K562 (cell line): ENCODE data around the gene CREB3L1. TPM values are rescaled to one million over a fixed set of nuclear protein-coding genes. Genes with fewer than 3 reads are reported as not detected.
A peak's percentile ranks its signal among the peaks of the same experiment; 100 is the strongest.

Source experiments
- ATAC-seq: fragments of 200-7000 bp; cut with Tn5 transposase; 3 replicates; pipeline ENCODE4 v1.9.1; 2020; ENCODE audit warnings: moderate library complexity
- BruUV-seq: library from RNA; stranded (reverse); fragments of 400-500 nt; replicated peaks from 2 replicates; lab custom pipeline; 2021; lab: Mats Ljungman, UMichigan
- CTCF ChIA-PET: fragments of 300-600 bp; formaldehyde crosslinking; extraction: SDS; loops from one replicate; lab custom pipeline; 2021; ENCODE audit warnings: low intra/inter-chr PET ratio; lab: Yijun Ruan, JAX
- POLR2A ChIA-PET: fragments of 300-600, 350-650 bp; sonication (Branson Sonifier 250); formaldehyde crosslinking; extraction: SDS; loops from one replicate; lab custom pipeline; 2021; ENCODE audit warnings: antibody characterized with exemption, inconsistent platforms; lab: Yijun Ruan, JAX
- DNase-seq, 4 experiments: peaks; one replicate each; pipeline versions ENCODE4 v3.0.0 to v3.0.0-alpha.2; 2011 to 2018; ENCODE audit warnings: low spot score in 3 of 4, mixed read lengths in 3 of 4; ENCODE audit errors: extremely low read depth in 1 of 4
- FAIRE-seq: peaks from 2 replicates; lab custom pipeline; 2011; peaks lifted over from hg19 to GRCh38; lab: Jason Lieb, UNC
- H2AFZ ChIP-seq: 2 replicates; pipeline ENCODE4 v1.6.0; 2011; ENCODE audit warnings: low read depth, low read length, control low read depth, inconsistent platforms
- H3K27ac ChIP-seq: fragments of 200-600 bp; 3 replicates; pipeline ENCODE4 v1.8.0; 2011; ENCODE audit warnings: low read depth, mild to moderate bottlenecking, control low read depth, inconsistent platforms, low read length, moderate library complexity, mixed read lengths; ENCODE audit errors: extremely low read depth
- H3K27me3 ChIP-seq, 2 experiments: fragments of 300-600 bp in 1 of 2; 2 replicates in 1 of 2; 3 replicates in 1 of 2; pipeline versions ENCODE4 v1.6.0 to v1.8.0; 2011; ENCODE audit warnings: inconsistent platforms in 2 of 2, low read length in 2 of 2, mild to moderate bottlenecking in 1 of 2, mixed read lengths in 1 of 2, moderate library complexity in 1 of 2; ENCODE audit not compliant: control insufficient read depth in 2 of 2, insufficient read depth in 2 of 2
- H3K36me3 ChIP-seq: fragments of 300-600 bp; 3 replicates; pipeline ENCODE4 v1.8.0; 2011; ENCODE audit warnings: mild to moderate bottlenecking, low read length, inconsistent platforms; ENCODE audit not compliant: control insufficient read depth, insufficient read depth
- H3K4me1 ChIP-seq, 2 experiments: fragments of 200-600 bp in 1 of 2; replicated peaks in 1 of 2; 2 replicates in 1 of 2; 3 replicates in 1 of 2; pipeline versions ENCODE4 v1.5.1 to v1.8.0; 2011; ENCODE audit warnings: inconsistent platforms in 2 of 2, low read length in 2 of 2, mild to moderate bottlenecking in 1 of 2, mixed read lengths in 1 of 2, moderate library complexity in 1 of 2; ENCODE audit not compliant: control insufficient read depth in 2 of 2, insufficient read depth in 2 of 2
- H3K4me2 ChIP-seq: 2 replicates; pipeline ENCODE4 v1.6.1; 2011; ENCODE audit warnings: low read length, control low read depth, inconsistent platforms, mixed read lengths; ENCODE audit not compliant: insufficient read depth
- H3K4me3 ChIP-seq: fragments of 200-600 bp; sonication (generic), shearing (Covaris generic); 2 replicates; pipeline ENCODE4 v1.5.1; 2016; ENCODE audit warnings: control low read depth, inconsistent platforms
- H3K79me2 ChIP-seq: fragments of 200-600 bp; 3 replicates; pipeline ENCODE4 v1.8.0; 2011; ENCODE audit warnings: low read length, inconsistent platforms; ENCODE audit not compliant: control insufficient read depth, insufficient read depth
- H3K9ac ChIP-seq, 2 experiments: 2 replicates each; pipeline versions ENCODE4 v1.6.0 to v1.6.1; 2011; ENCODE audit warnings: low read depth in 2 of 2, low read length in 2 of 2, control low read depth in 1 of 2, inconsistent platforms in 1 of 2, mild to moderate bottlenecking in 1 of 2, mixed read lengths in 1 of 2; ENCODE audit not compliant: insufficient read depth in 1 of 2
- H3K9me1 ChIP-seq: one replicate; pipeline ENCODE4 v1.6.0; 2011; ENCODE audit warnings: inconsistent platforms, mild to moderate bottlenecking, low read length, moderate library complexity; ENCODE audit not compliant: control insufficient read depth, insufficient read depth
- H3K9me3 ChIP-seq: replicated peaks from 2 replicates; pipeline ENCODE4 v1.5.1; 2011; ENCODE audit warnings: low read depth, low read length, inconsistent platforms; ENCODE audit not compliant: control insufficient read depth, insufficient read depth
- H4K20me1 ChIP-seq: replicated peaks from 2 replicates; pipeline ENCODE4 v1.6.1; 2011; ENCODE audit warnings: low read length, inconsistent platforms, mixed read lengths; ENCODE audit not compliant: control insufficient read depth, insufficient read depth
- CBFA2T3 ChIP-seq: fragments of 450-650 bp; IDR thresholded peaks from 2 replicates; pipeline ENCODE4 v1.6.1; 2017
- CCAR2 ChIP-seq: fragments of 200-400 bp; formaldehyde crosslinking; IDR thresholded peaks from 2 replicates; pipeline ENCODE4 v1.6.1; 2017; ENCODE audit warnings: mild to moderate bottlenecking, low read depth, low read length
- ELF4 ChIP-seq: fragments of 450-650 bp; formaldehyde crosslinking; IDR thresholded peaks from 2 replicates; pipeline ENCODE4 v1.4.0; 2022; ENCODE audit warnings: missing genetic modification characterization
- ESRRB ChIP-seq: fragments of 250-450 bp; sonication (Bioruptor Pico); IDR thresholded peaks from 2 replicates; pipeline ENCODE4 v1.5.0; 2020; ENCODE audit warnings: mild to moderate bottlenecking, moderate library complexity, borderline replicate concordance
- KDM2B ChIP-seq: fragments of 250-450 bp; sonication (Bioruptor Pico); IDR thresholded peaks from 2 replicates; pipeline ENCODE4 v1.8.0; 2021; ENCODE audit warnings: mild to moderate bottlenecking, moderate library complexity
- NFIX ChIP-seq: fragments of 250-450 bp; sonication (Bioruptor Pico); IDR thresholded peaks from 2 replicates; pipeline ENCODE4 v1.4.0; 2020; ENCODE audit warnings: low read depth, mild to moderate bottlenecking, moderate library complexity
- NFRKB ChIP-seq: fragments of 450-650 bp; IDR thresholded peaks from 2 replicates; pipeline ENCODE4 v1.6.1; 2016; ENCODE audit warnings: low read depth
- NR2C1 ChIP-seq, 2 experiments: fragments of 450-650 bp; IDR thresholded peaks; 2 replicates each; pipeline ENCODE4 v1.6.1; 2017; ENCODE audit warnings: mild to moderate bottlenecking in 2 of 2, antibody characterized with exemption in 1 of 2, inconsistent platforms in 1 of 2, missing compliant biosample characterization in 1 of 2, missing genetic modification characterization in 1 of 2
- NR4A1 ChIP-seq, 2 experiments: fragments of 250-450 bp in 1 of 2; fragments of 450-650 bp in 1 of 2; sonication (Bioruptor Pico) in 1 of 2; IDR thresholded peaks; 2 replicates each; pipeline versions ENCODE4 v1.4.0 to v1.6.1; 2016 to 2020; ENCODE audit warnings: mild to moderate bottlenecking in 2 of 2, missing compliant biosample characterization in 1 of 2, missing genetic modification characterization in 1 of 2, moderate library complexity in 1 of 2
- NUFIP1 ChIP-seq: fragments of 450-650 bp; IDR thresholded peaks from 2 replicates; pipeline ENCODE4 v1.6.1; 2018; ENCODE audit not compliant: partially characterized antibody
- TRIM24 ChIP-seq, 2 experiments: fragments of 450-650 bp; IDR thresholded peaks; 2 replicates each; pipeline ENCODE4 v1.6.1; 2016
- WGBS: fragments of 100-300 bp; shearing (Covaris generic); methylation state at CpG from one replicate; pipeline ENCODE4 v1.1.6; 2016; ENCODE audit warnings: low coverage, mixed read lengths; ENCODE audit not compliant: insufficient coverage; ENCODE audit errors: missing lambda C conversion rate; 5-methylcytosine and 5-hydroxymethylcytosine counted together
- in situ Hi-C: fragments of 300-500 bp; cut with MboI; formaldehyde crosslinking; loops from 4 replicates; pipeline ENCODE4 v1.15.0; 2018; ENCODE audit warnings: inconsistent platforms, mixed read lengths
- intact Hi-C: fragments of 100-400 bp; cut with micrococcal nuclease; formaldehyde crosslinking; loops from 2 replicates; pipeline ENCODE4 v1.14.2; 2022
- polyA plus RNA-seq, 8 experiments: library from polyadenylated mRNA; depleted of rRNA in 4 of 8; stranded (reverse) in 5 of 8; unstranded in 3 of 8; fragments of >200 nt; fragmentation: Nextera tagmentation in 2 of 8; fragmentation: Illumina TruSeq in 1 of 8; extraction: Ambion mirVana in 2 of 8; extraction: Trizol in 1 of 8; gene quantifications; 2 replicates each; pipeline versions ENCODE4 v1.2.1 to v1.2.3, GENCODE V29; 2011 to 2014; ENCODE audit warnings: inconsistent platforms in 1 of 8, missing spikeins in 1 of 8
- total RNA-seq, 7 experiments: library from RNA; depleted of rRNA in 6 of 7; stranded (reverse); fragments of >200 nt in 6 of 7; fragmentation: Illumina TruSeq in 2 of 7; extraction: Trizol in 2 of 7; gene quantifications; 2 replicates each; pipeline versions ENCODE4 v1.2.1 to v1.2.3, GENCODE V29; 2011 to 2021; ENCODE audit warnings: low replicate concordance in 1 of 7
- TF ChIP-seq, protein P1 (sequence below): fragments of 200-800 bp; sonication (Bioruptor generic); IDR thresholded peaks from 2 replicates; pipeline ENCODE4 v1.6.1; 2017; ENCODE audit warnings: missing genetic modification characterization, missing compliant biosample characterization
- TF ChIP-seq, protein P2 (sequence below): fragments of 450-650 bp; IDR thresholded peaks from 2 replicates; pipeline ENCODE4 v1.6.1; 2016
- TF ChIP-seq, protein P3 (sequence below): IDR thresholded peaks from 3 replicates; pipeline ENCODE4 v1.6.1; 2011; ENCODE audit warnings: borderline replicate concordance, mild to moderate bottlenecking, moderate library complexity; ENCODE audit not compliant: insufficient read length; ENCODE audit errors: extremely low read depth
- TF ChIP-seq, protein P4 (sequence below), 2 experiments: fragments of 250-450 bp in 1 of 2; fragments of 450-650 bp in 1 of 2; sonication (Bioruptor Pico) in 1 of 2; IDR thresholded peaks; 2 replicates each; pipeline versions ENCODE4 v1.6.1 to v1.8.0; 2016 to 2021; ENCODE audit warnings: mild to moderate bottlenecking in 2 of 2, moderate library complexity in 2 of 2, missing compliant biosample characterization in 1 of 2, missing genetic modification characterization in 1 of 2

Gene CREB3L1
- total and polyA plus RNA-seq, 9 of the 15 experiments (the other 6 are each of a cell fraction or from before 2014, with no cell fraction given), result 1.2 to 27.6 (median 3.7) TPM

DNA sequence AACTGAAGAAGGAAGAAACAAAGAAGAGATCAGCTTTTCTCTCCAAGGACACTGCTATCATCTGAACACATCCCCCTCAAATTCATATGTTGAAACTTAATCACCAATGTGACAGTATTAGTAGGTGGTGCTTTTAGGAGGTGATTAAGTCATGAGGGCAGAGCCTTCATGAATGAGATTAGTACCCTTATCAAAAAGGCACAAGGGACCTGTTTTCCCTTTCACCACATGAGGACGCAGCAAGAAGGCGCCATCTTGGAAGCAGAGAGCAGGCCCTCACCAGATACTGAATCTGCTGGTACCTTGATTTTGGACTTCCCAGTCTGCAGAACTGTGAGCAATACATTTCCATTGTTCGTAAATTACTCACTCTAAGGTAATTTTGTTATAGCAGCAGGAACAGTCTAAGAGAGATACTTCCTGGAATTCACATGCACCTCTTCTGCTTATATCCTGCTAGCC lies 20.9 kb upstream of the CREB3L1 start:
- Histone ChIP-seq H4K20me1 (no peaks in the 10 kb centered on the region), H3K27ac (peak overlapping the region; percentile 66), H3K27me3 (no peaks in the 10 kb centered on the region), H2AFZ (peak overlapping the region; percentile 98), H3K4me2 (peak overlapping the region; percentile 45), H3K4me3 (no peak overlapping the region), H3K4me1 (peaks cover 22 to 32% of the 10 kb centered on the region in 2 experiments), H3K9me3 (peaks cover 3% of the 10 kb centered on the region; the same call in 1 of the 2 replicates), H3K36me3 (no peaks in the 10 kb centered on the region), H3K79me2 (no peaks in the 10 kb centered on the region), H3K9ac (peak overlapping the region in 1 of 2 experiments; percentile 6; a peak in 1 of 4 replicates), H3K9me1 (no peaks in the 10 kb centered on the region)
- WGBS, result 51% methylated on average over 3 of the region's 3 CpGs
- CTCF ChIA-PET, result no interaction called here
- peak in 1 of 4 experiments; percentile 31 for DNase-seq
- FAIRE-seq, result peak; percentile 80
- BruUV-seq, result no TSS peak
- intact Hi-C loops, result no loop called here
- ATAC-seq, result no peak
- POLR2A ChIA-PET, result interaction anchor here (0.6 to 2.9 kb wide), 4 partner anchors 8 to 144 kb away, joined by 3 to 10 read pairs (median 4); no protein-coding TSS in a partner anchor
- in situ Hi-C loops, result no loop called here
- TF ChIP-seq, protein P1, sequence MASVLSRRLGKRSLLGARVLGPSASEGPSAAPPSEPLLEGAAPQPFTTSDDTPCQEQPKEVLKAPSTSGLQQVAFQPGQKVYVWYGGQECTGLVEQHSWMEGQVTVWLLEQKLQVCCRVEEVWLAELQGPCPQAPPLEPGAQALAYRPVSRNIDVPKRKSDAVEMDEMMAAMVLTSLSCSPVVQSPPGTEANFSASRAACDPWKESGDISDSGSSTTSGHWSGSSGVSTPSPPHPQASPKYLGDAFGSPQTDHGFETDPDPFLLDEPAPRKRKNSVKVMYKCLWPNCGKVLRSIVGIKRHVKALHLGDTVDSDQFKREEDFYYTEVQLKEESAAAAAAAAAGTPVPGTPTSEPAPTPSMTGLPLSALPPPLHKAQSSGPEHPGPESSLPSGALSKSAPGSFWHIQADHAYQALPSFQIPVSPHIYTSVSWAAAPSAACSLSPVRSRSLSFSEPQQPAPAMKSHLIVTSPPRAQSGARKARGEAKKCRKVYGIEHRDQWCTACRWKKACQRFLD (CRISPR knock-in tag), result no peak
- no peak for TF ChIP-seq NR4A1 (CRISPR knock-in tag; IDR thresholded peaks at IDR 0.05)
- TF ChIP-seq NR4A1 (tag; IDR thresholded peaks at IDR 0.05), result peak; percentile 67; the same call in 1 of the 2 replicates
- TF ChIP-seq, protein P2, sequence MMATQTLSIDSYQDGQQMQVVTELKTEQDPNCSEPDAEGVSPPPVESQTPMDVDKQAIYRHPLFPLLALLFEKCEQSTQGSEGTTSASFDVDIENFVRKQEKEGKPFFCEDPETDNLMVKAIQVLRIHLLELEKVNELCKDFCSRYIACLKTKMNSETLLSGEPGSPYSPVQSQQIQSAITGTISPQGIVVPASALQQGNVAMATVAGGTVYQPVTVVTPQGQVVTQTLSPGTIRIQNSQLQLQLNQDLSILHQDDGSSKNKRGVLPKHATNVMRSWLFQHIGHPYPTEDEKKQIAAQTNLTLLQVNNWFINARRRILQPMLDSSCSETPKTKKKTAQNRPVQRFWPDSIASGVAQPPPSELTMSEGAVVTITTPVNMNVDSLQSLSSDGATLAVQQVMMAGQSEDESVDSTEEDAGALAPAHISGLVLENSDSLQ, result no peak
- TF ChIP-seq ESRRB (CRISPR knock-in tag), result no peak
- TF ChIP-seq NFIX, result no peak
- TF ChIP-seq, protein P3, sequence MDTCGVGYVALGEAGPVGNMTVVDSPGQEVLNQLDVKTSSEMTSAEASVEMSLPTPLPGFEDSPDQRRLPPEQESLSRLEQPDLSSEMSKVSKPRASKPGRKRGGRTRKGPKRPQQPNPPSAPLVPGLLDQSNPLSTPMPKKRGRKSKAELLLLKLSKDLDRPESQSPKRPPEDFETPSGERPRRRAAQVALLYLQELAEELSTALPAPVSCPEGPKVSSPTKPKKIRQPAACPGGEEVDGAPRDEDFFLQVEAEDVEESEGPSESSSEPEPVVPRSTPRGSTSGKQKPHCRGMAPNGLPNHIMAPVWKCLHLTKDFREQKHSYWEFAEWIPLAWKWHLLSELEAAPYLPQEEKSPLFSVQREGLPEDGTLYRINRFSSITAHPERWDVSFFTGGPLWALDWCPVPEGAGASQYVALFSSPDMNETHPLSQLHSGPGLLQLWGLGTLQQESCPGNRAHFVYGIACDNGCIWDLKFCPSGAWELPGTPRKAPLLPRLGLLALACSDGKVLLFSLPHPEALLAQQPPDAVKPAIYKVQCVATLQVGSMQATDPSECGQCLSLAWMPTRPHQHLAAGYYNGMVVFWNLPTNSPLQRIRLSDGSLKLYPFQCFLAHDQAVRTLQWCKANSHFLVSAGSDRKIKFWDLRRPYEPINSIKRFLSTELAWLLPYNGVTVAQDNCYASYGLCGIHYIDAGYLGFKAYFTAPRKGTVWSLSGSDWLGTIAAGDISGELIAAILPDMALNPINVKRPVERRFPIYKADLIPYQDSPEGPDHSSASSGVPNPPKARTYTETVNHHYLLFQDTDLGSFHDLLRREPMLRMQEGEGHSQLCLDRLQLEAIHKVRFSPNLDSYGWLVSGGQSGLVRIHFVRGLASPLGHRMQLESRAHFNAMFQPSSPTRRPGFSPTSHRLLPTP, result no peak
- TF ChIP-seq TRIM24 (IDR thresholded peaks at IDR 0.05), result 0 out of 4 replicates have a peak, but pooled peaks of 1 of the 2 experiments have one; percentile 54
- TF ChIP-seq NR2C1 (IDR thresholded peaks at IDR 0.05), result no peak
- 0 out of 2 replicates have a peak, but pooled peaks have one; percentile 20 for TF ChIP-seq NR2C1 (tag; IDR thresholded peaks at IDR 0.05)
- TF ChIP-seq, protein P4, sequence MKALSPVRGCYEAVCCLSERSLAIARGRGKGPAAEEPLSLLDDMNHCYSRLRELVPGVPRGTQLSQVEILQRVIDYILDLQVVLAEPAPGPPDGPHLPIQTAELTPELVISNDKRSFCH (CRISPR knock-in tag; IDR thresholded peaks at IDR 0.05), result no peak
- TF ChIP-seq, protein P4 (tag; IDR thresholded peaks at IDR 0.05), result peak; percentile 67; the same call in 1 of the 2 replicates
- no peak for TF ChIP-seq KDM2B (CRISPR knock-in tag)
- TF ChIP-seq CBFA2T3, result peak; percentile 72
- TF ChIP-seq ELF4, result no peak
- no peak for TF ChIP-seq NUFIP1
- TF ChIP-seq NFRKB, result peak; percentile 83; the same call in 1 of the 2 replicates
- no peak for TF ChIP-seq CCAR2
